D721Med (cell line): Measurements from ENCODE around the gene C1GALT1.

Experiments used
- DNase-seq: peaks from one replicate; pipeline ENCODE4 v3.0.0; 2011; ENCODE audit warnings: low spot score; ENCODE audit not compliant: insufficient read length
- FAIRE-seq: peaks from 2 replicates; lab custom pipeline; 2011; peaks lifted over from hg19 to GRCh38; lab: Jason Lieb, UNC
- CTCF ChIP-seq: IDR thresholded peaks from 2 replicates; pipeline ENCODE4 v1.5.1; 2012; ENCODE audit warnings: mild to moderate bottlenecking, control low read depth; ENCODE audit not compliant: insufficient read depth; ENCODE audit errors: missing control alignments

C1GALT1 gene

DNA sequence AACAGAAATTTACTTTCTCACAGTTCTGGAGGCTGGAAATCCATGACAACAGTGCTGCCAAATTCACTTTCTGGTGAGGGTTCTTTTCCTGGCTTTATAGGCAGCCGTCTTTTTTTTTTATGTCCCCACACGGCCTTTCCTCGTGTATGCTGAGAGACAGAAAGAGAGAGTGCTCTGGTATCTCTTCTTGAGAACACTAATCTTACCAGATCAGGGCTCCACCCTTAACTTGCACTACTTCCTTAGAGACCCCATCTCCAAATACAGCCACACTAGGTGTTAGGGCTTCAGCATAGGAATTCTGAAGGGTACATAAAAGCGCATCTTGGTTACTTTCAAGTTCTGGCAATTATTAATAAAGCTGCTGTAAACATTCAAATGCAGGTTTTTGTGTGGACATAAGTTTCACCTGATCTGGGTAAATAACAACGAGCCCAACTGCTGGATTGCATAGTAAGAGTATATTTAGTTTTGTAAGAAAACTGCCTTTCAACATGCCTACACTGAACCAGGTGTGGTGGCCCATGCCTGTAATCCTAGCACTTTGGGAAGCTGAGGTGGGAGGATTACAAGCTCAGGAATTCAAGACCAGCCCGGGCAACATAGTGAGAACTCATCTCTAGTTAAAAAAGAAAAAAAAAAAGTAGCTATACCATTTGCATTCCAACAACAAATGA is 8.2 kb upstream of the C1GALT1 start:
- FAIRE-seq (no peak), DNase-seq (no peak)
- no peak for TF ChIP-seq CTCF

GRCh38 chr7:7175075-7175695 is 7.2 kb upstream of the C1GALT1 start:
- no peak for DNase-seq
- TF ChIP-seq CTCF = no peak
- FAIRE-seq = no peak

- no peak for TF ChIP-seq CTCF
- DNase-seq (no peak), FAIRE-seq (no peak)
These were observed 5.8 kb upstream of the C1GALT1 start for GRCh38 chr7:7176406-7177043.

DNA sequence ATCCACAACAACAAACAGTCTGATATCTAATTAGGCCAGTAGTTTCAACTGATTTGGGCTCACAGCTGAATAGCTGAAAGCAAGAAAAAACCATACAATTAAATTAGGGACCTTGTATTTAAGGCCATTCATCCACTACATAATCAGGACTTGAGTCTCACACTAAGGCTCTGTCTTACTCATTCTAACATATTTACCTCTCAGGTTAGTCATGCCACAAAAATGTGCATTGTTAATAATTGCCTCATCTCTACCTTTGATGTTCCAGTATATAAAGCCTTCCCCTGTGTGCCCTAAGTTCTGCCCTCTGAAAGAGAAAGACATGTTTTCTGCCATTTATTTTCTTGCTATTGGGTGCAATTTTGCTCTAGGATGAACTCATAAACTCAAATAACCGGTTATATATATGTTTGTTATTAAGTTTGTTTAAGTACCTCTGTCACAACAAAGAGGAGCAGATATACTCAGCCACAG is 5.3 kb upstream of the C1GALT1 start:
- DNase-seq = no peak
- FAIRE-seq = no peak
- no peak for TF ChIP-seq CTCF

DNA sequence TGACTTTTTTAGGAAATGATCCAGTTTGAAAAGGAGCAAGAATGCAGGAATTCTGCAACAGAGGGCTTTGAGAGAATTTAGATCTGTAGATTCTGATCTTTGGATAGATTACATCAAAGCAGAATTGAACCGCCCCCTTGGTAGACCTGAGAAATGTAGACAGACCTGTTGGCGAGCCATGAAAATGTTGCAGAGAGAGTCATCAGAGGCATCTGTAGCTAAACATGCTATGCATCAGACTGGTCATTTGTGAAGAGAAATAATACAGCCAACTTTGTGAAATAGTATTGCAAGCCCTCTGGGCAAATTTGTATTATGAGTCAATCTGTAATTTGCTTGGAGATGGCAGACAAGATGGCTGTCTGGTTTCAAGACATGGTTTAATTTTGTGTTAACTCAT is 4.3 kb upstream of the C1GALT1 start:
- DNase-seq (no peak), FAIRE-seq (no peak)
- no peak for TF ChIP-seq CTCF

DNA sequence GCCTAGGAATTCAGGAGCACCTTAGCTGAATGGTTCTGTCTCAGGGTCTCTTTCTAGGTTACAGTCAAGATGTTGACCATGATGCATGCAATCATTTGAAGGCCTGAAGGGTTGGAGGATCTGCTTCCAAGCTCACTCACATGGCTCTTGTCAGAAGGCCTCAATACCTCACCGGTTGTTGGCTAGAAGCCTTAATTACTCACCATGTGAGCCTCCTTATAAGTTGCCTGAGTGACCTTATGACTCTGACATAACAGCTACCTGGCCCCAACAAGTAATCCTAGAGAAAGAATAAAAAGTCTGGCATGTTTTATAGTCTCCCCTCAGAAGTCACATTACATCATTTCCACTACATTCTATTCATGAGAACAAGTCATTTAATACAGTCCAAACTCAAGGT is 3.4 kb upstream of the C1GALT1 start:
- no peak for TF ChIP-seq CTCF
- FAIRE-seq (no peak), DNase-seq (no peak)
